Measurements from ENCODE around the gene PIGZ. TPM values are rescaled to one million over a fixed set of nuclear protein-coding genes. Genes with fewer than 3 reads are reported as not detected.

Gene PIGZ
- 7.9 and 9.5 TPM in 2 replicates for total RNA-seq
- long read RNA-seq, partial matches to known transcripts, result 0 of 2 reads
- long read RNA-seq, other reads (novel, unspliced or antisense), result 2 of 2 reads

- H3K4me1 Mint-ChIP-seq (ENCODE audit: unreplicated experiment), result peaks cover 12% of the 10 kb centered on the region
- H3K9me3 Mint-ChIP-seq (ENCODE audit: unreplicated experiment), result no peaks in the 10 kb centered on the region
- TF ChIP-seq, protein P1, sequence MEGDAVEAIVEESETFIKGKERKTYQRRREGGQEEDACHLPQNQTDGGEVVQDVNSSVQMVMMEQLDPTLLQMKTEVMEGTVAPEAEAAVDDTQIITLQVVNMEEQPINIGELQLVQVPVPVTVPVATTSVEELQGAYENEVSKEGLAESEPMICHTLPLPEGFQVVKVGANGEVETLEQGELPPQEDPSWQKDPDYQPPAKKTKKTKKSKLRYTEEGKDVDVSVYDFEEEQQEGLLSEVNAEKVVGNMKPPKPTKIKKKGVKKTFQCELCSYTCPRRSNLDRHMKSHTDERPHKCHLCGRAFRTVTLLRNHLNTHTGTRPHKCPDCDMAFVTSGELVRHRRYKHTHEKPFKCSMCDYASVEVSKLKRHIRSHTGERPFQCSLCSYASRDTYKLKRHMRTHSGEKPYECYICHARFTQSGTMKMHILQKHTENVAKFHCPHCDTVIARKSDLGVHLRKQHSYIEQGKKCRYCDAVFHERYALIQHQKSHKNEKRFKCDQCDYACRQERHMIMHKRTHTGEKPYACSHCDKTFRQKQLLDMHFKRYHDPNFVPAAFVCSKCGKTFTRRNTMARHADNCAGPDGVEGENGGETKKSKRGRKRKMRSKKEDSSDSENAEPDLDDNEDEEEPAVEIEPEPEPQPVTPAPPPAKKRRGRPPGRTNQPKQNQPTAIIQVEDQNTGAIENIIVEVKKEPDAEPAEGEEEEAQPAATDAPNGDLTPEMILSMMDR (IDR thresholded peaks at IDR 0.05), result no peak
- no peak for DNase-seq (ENCODE audit: extremely low spot score, unreplicated experiment)
- peak within 1 kb of the TSS; percentile 79 for H3K4me3 Mint-ChIP-seq (ENCODE audit: unreplicated experiment)
- H3K27ac Mint-ChIP-seq (ENCODE audit: unreplicated experiment), result no peak within 1 kb of the TSS
- H3K27me3 Mint-ChIP-seq (ENCODE audit: unreplicated experiment), result no peaks in the 10 kb centered on the region
- H3K36me3 Mint-ChIP-seq (ENCODE audit: unreplicated experiment), result peaks cover 4% of the 10 kb centered on the region
Observed at GRCh38 chr3:196968233-196969133, at the start of gene PIGZ. TSS of gene PIGZ (minus strand) at chr3:196968833. CDS start at chr3:196952031, 16,802 bp downstream.

- no peak overlapping the region for H3K27ac Mint-ChIP-seq (ENCODE audit: unreplicated experiment)
- no peaks in the 10 kb centered on the region for H3K9me3 Mint-ChIP-seq (ENCODE audit: unreplicated experiment)
- H3K4me3 Mint-ChIP-seq (ENCODE audit: unreplicated experiment), result no peak overlapping the region
- H3K36me3 Mint-ChIP-seq (ENCODE audit: unreplicated experiment), result no peaks in the 10 kb centered on the region
- DNase-seq (ENCODE audit: extremely low spot score, unreplicated experiment), result no peak
- no peaks in the 10 kb centered on the region for H3K4me1 Mint-ChIP-seq (ENCODE audit: unreplicated experiment)
- H3K27me3 Mint-ChIP-seq (ENCODE audit: unreplicated experiment), result peaks cover 22% of the 10 kb centered on the region
- TF ChIP-seq, protein P1 (IDR thresholded peaks at IDR 0.05), result no peak
Observed at GRCh38 chr3:197017003-197017402, 48.4 kb upstream of the PIGZ start.

GRCh38 chr3:197015790-197016736 is 47.4 kb upstream of the PIGZ start:
- Mint-ChIP-seq H3K36me3 (ENCODE audit: unreplicated experiment) (no peaks in the 10 kb centered on the region), H3K9me3 (ENCODE audit: unreplicated experiment) (no peaks in the 10 kb centered on the region), H3K4me3 (ENCODE audit: unreplicated experiment) (no peak overlapping the region), H3K27ac (ENCODE audit: unreplicated experiment) (no peak overlapping the region), H3K27me3 (ENCODE audit: unreplicated experiment) (peaks cover 17% of the 10 kb centered on the region), H3K4me1 (ENCODE audit: unreplicated experiment) (no peaks in the 10 kb centered on the region)
- TF ChIP-seq, protein P1 (IDR thresholded peaks at IDR 0.05), result no peak
- no peak for DNase-seq (ENCODE audit: extremely low spot score, unreplicated experiment)

DNA sequence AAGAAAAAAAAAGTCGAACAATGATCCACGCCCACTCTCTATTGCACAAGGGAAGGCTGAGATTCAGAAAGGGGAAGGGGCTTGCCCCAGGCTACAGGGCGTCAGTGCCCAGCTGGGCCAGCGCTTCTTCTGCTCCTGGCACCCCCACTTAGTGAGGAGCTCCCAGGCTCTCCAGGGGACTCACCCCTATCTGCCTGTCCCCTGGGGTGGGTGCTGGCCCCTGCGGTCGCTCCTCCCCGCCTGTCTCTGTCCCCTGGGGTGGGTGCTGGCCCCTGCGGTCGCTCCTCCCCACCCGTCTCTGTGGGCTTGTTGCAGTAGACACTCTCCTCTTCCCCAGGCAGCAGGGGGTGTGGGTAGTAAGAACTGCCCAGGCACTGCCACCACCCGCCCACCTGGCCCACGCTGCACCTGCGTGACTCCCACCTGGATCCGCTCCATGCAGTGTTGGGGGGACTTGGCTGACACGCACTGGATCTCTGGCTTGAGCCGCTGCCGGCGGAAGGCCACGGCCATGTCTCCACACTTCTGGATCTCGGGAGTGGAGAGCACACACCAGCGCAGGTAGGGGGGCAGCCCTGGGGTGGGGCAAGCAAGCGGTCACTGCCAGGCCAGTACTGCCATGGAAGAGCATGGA is 46.4 kb upstream of the PIGZ start:
- H3K27ac Mint-ChIP-seq (ENCODE audit: unreplicated experiment), result no peak overlapping the region

More for the DNA sequence above, 46.4 kb upstream of the PIGZ start:
- Mint-ChIP-seq H3K36me3 (ENCODE audit: unreplicated experiment) (no peaks in the 10 kb centered on the region), H3K9me3 (ENCODE audit: unreplicated experiment) (no peaks in the 10 kb centered on the region), H3K4me1 (ENCODE audit: unreplicated experiment) (no peaks in the 10 kb centered on the region), H3K27me3 (ENCODE audit: unreplicated experiment) (peaks cover 15% of the 10 kb centered on the region), H3K4me3 (ENCODE audit: unreplicated experiment) (no peak overlapping the region)
- TF ChIP-seq, protein P1 (IDR thresholded peaks at IDR 0.05), result no peak
- no peak for DNase-seq (ENCODE audit: extremely low spot score, unreplicated experiment)

Data from osteocyte (in vitro differentiated cells).